GM23248 (cell line): ENCODE data around the gene ATP9A. TPM values are rescaled to one million over a fixed set of nuclear protein-coding genes. Genes with fewer than 3 reads are reported as not detected.

Source experiments
- DNase-seq: peaks from one replicate; pipeline ENCODE4 v3.0.0-alpha.2; 2015
- H2AFZ ChIP-seq: fragments of 200-600 bp; sonication (generic); 2 replicates; pipeline ENCODE4 v1.6.1; 2016; ENCODE audit warnings: antibody characterized with exemption
- H3F3A ChIP-seq: fragments of 200-600 bp; sonication (generic); 2 replicates; pipeline ENCODE4 v1.6.1; 2016; ENCODE audit warnings: mild to moderate bottlenecking, antibody characterized with exemption, mixed run types; ENCODE audit not compliant: insufficient read depth
- H3K27ac ChIP-seq: fragments of 200-600 bp; sonication (generic); 2 replicates; pipeline ENCODE4 v1.5.1; 2016; ENCODE audit warnings: mild to moderate bottlenecking
- H3K27me3 ChIP-seq: fragments of 200-600 bp; sonication (generic); replicated peaks from 2 replicates; pipeline ENCODE4 v1.6.1; 2016; ENCODE audit warnings: mild to moderate bottlenecking; ENCODE audit not compliant: insufficient read depth
- H3K36me3 ChIP-seq: fragments of 200-600 bp; sonication (generic); 2 replicates; pipeline ENCODE4 v1.6.1; 2016; ENCODE audit warnings: low read depth, mild to moderate bottlenecking
- H3K4me1 ChIP-seq: fragments of 200-600 bp; sonication (generic); 2 replicates; pipeline ENCODE4 v1.6.1; 2016; ENCODE audit warnings: mild to moderate bottlenecking; ENCODE audit not compliant: insufficient read depth
- H3K4me2 ChIP-seq: fragments of 200-600 bp; sonication (generic); one replicate; pipeline ENCODE4 v1.6.1; 2016; ENCODE audit warnings: mild to moderate bottlenecking; ENCODE audit not compliant: unreplicated experiment
- H3K4me3 ChIP-seq: fragments of 200-600 bp; sonication (generic); 2 replicates; pipeline ENCODE4 v1.5.1; 2016; ENCODE audit warnings: mild to moderate bottlenecking
- H3K79me2 ChIP-seq: fragments of 200-600 bp; sonication (generic); 2 replicates; pipeline ENCODE4 v1.6.1; 2016; ENCODE audit warnings: mild to moderate bottlenecking; ENCODE audit not compliant: insufficient read depth
- H3K9ac ChIP-seq: fragments of 200-600 bp; sonication (generic); 2 replicates; pipeline ENCODE4 v1.6.1; 2016; ENCODE audit warnings: mild to moderate bottlenecking
- H3K9me2 ChIP-seq: fragments of 200-600 bp; sonication (generic); 2 replicates; pipeline ENCODE4 v1.6.1; 2016; ENCODE audit warnings: mixed run types, mild to moderate bottlenecking, moderate library complexity; ENCODE audit not compliant: insufficient read depth
- H3K9me3 ChIP-seq: fragments of 200-600 bp; sonication (generic); one replicate; pipeline ENCODE4 v1.6.1; 2017; ENCODE audit warnings: low read depth
- H4K20me1 ChIP-seq: fragments of 200-600 bp; sonication (generic); 2 replicates; pipeline ENCODE4 v1.6.0; 2016; ENCODE audit not compliant: insufficient read depth
- EZH2 ChIP-seq: fragments of 200-600 bp; sonication (generic); IDR thresholded peaks from 2 replicates; pipeline ENCODE4 v1.6.1; 2018; ENCODE audit warnings: antibody characterized with exemption, mild to moderate bottlenecking; ENCODE audit not compliant: insufficient read depth, poor library complexity, severe bottlenecking
- EZH2phosphoT487 ChIP-seq: fragments of 200-600 bp; sonication (generic); IDR thresholded peaks from 2 replicates; pipeline ENCODE4 v1.6.1; 2018; ENCODE audit warnings: antibody characterized with exemption, moderate library complexity, mild to moderate bottlenecking, low read depth; ENCODE audit not compliant: insufficient read depth
- WGBS, 2 experiments: methylation state at CpG; one replicate each; pipeline ENCODE4 v1.1.6; 2015 to 2017; ENCODE audit warnings: low lambda C conversion rate in 2 of 2, low coverage in 1 of 2; ENCODE audit errors: missing lambda C conversion rate in 2 of 2; 5-methylcytosine and 5-hydroxymethylcytosine counted together
- in situ Hi-C: fragments of 300-500 bp; cut with MboI; formaldehyde crosslinking; loops from 2 replicates; pipeline ENCODE4 v1.15.0; 2020
- polyA plus RNA-seq: library from polyadenylated mRNA; unstranded; fragments of >200 nt; fragmentation: Nextera tagmentation; extraction: Ambion mirVana; gene quantifications from 2 replicates; pipeline ENCODE4 v1.2.1, GENCODE V29; 2016
- total RNA-seq: library from RNA; depleted of rRNA; stranded (reverse); fragments of >200 nt; shearing (Covaris generic); gene quantifications from 2 replicates; pipeline ENCODE4 v1.2.3, GENCODE V29; 2014

Gene ATP9A
- total and polyA plus RNA-seq, 2 experiments from 2014 or later, result 6.9 to 15.9 TPM

DNA sequence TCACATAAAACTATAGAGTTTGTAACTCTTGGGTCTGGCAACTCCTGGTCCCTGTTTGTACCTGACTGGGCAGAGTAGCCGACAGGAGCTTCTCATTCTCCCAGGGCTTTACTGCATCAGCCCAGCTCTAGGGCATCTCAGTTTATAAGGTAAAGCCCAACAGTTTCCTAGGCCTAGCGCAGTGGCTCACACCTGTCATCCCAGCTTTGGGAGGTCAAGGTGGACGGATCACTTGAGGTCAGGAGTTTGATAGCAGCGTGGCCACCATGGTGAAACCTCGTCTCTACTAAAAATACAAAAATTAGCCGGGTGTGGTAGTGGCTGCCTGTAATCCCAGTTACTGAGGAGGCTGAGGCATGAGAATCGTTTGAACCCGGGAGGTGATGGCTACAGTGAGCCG is 47.8 kb downstream of the ATP9A start:
- Histone ChIP-seq H3K27me3 (no peaks in the 10 kb centered on the region), H3K79me2 (no peaks in the 10 kb centered on the region), H3K36me3 (no peaks in the 10 kb centered on the region), H3K9ac (no peak overlapping the region), H3K4me3 (no peak overlapping the region), H4K20me1 (no peaks in the 10 kb centered on the region), H3K27ac (no peak overlapping the region), H3K9me2 (no peaks in the 10 kb centered on the region), H3K4me1 (no peaks in the 10 kb centered on the region), H3K4me2 (no peak overlapping the region), H3F3A (no peaks in the 10 kb centered on the region), H3K9me3 (no peaks in the 10 kb centered on the region), H2AFZ (no peak overlapping the region)
- TF ChIP-seq EZH2phosphoT487 (no peak), EZH2 (no peak)
- WGBS, 2 experiments, result 90 to 93% methylated on average over 9 of the region's 9 CpGs
- in situ Hi-C loops, result no loop called here
- DNase-seq, result no peak

DNA sequence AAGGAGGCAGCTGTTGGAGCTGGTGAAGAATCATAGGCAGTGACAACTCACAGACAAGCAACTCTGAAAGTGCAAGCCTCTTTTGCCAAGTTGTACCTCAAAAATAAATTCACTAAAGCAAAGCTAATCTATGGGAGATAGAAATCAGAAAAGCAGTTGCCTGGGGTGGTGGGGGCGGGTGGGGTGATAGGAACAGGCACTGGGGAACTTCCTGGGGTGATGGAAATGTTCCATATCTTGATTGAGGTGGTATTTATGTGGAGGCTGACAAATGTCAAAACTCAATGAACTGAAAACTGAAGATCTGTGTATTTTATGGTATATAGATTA is 52.4 kb downstream of the ATP9A start:
- Histone ChIP-seq H3K79me2 (no peaks in the 10 kb centered on the region), H4K20me1 (no peaks in the 10 kb centered on the region), H3K4me2 (no peak overlapping the region), H3K9me3 (no peaks in the 10 kb centered on the region), H3K27me3 (no peaks in the 10 kb centered on the region), H3K4me1 (no peaks in the 10 kb centered on the region), H3K9me2 (no peaks in the 10 kb centered on the region), H3K27ac (no peak overlapping the region), H3K4me3 (no peak overlapping the region), H3F3A (no peaks in the 10 kb centered on the region), H2AFZ (no peak overlapping the region), H3K9ac (no peak overlapping the region), H3K36me3 (no peaks in the 10 kb centered on the region)
- 97 to 100% methylated on average over 1 of the region's 1 CpG for WGBS, 2 experiments
- DNase-seq, result no peak
- in situ Hi-C loops, result no loop called here
- TF ChIP-seq EZH2phosphoT487, result no peak
- TF ChIP-seq EZH2, result no peak

DNA sequence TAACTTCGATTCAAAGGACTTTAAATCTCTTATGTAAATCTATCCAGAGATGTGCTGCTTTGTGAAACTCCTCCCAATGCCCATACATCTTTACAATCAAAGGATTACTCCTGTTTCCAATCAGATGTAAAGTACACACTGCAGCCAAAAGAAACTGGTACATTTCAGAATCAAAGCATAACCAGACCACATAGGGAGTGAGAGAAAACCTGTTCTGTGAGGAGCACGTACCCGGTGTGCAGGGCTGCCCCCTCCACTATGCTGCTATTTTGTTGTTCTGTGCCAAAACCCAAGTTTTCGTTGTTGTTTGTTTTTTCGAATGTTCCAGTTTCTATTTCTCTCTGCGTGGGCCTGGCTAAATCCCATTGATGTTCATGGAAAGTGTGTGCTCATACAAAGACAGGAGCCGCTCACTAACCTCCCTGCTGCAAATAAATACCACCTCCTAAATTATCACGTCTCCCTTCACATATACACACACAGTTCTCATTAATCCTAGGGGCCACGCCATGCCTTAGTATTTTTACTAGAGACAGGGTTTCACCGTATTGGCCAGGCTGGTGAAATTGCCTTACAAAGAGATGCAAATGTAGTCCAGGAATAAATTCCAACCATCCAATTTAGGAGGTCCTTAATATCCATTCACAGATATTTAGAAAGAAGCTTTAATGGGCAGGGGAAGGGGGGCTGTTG is 52.9 kb downstream of the ATP9A start:
- WGBS, 2 experiments, result 75 to 78% methylated on average over 10 of the region's 10 CpGs

GRCh38 chr20:51713213-51713598 is 55.0 kb downstream of the ATP9A start:
- Histone ChIP-seq H3K4me3 (no peak overlapping the region), H3K79me2 (no peaks in the 10 kb centered on the region), H4K20me1 (no peaks in the 10 kb centered on the region), H3K9ac (no peak overlapping the region), H3K27me3 (no peaks in the 10 kb centered on the region), H3K36me3 (no peaks in the 10 kb centered on the region), H3K4me2 (no peak overlapping the region), H3K27ac (no peak overlapping the region), H3K4me1 (no peaks in the 10 kb centered on the region), H3K9me2 (no peaks in the 10 kb centered on the region), H2AFZ (no peak overlapping the region), H3F3A (no peaks in the 10 kb centered on the region), H3K9me3 (no peaks in the 10 kb centered on the region)
- WGBS, 2 experiments, result 69 to 75% methylated on average over 4 of the region's 4 CpGs
- no peak for TF ChIP-seq EZH2phosphoT487
- no peak for TF ChIP-seq EZH2
- in situ Hi-C loops, result no loop called here
- DNase-seq, result no peak

More for the DNA sequence above, 52.9 kb downstream of the ATP9A start:
- Histone ChIP-seq H3K9me3 (no peaks in the 10 kb centered on the region), H3K4me3 (no peak overlapping the region), H3K4me1 (no peaks in the 10 kb centered on the region), H3K36me3 (no peaks in the 10 kb centered on the region), H3K4me2 (no peak overlapping the region), H3K27ac (no peak overlapping the region), H3K27me3 (no peaks in the 10 kb centered on the region), H3K9me2 (no peaks in the 10 kb centered on the region), H4K20me1 (no peaks in the 10 kb centered on the region), H3K79me2 (no peaks in the 10 kb centered on the region), H3K9ac (no peak overlapping the region), H3F3A (no peaks in the 10 kb centered on the region), H2AFZ (no peak overlapping the region)
- TF ChIP-seq EZH2 (no peak), EZH2phosphoT487 (no peak)
- DNase-seq, result no peak
- in situ Hi-C loops, result no loop called here
